MCF 10A (cell line): Measurements from ENCODE around the gene RSPRY1. TPM values are rescaled to one million over a fixed set of nuclear protein-coding genes. Genes with fewer than 3 reads are reported as not detected.

Source experiments
- BruUV-seq: library from RNA; stranded (reverse); fragments of 400-500 nt; replicated peaks from 2 replicates; lab custom pipeline; 2021; lab: Mats Ljungman, UMichigan
- CTCF ChIA-PET: fragments of 300-600 bp; sonication (Branson Sonifier 250); formaldehyde crosslinking; extraction: SDS; loops from one replicate; lab custom pipeline; 2021; ENCODE audit warnings: antibody characterized with exemption, inconsistent platforms; lab: Yijun Ruan, JAX
- POLR2A ChIA-PET: fragments of 300-600, 350-650 bp; sonication (Branson Sonifier 250); formaldehyde crosslinking; extraction: SDS; loops from one replicate; lab custom pipeline; 2020; ENCODE audit warnings: antibody characterized with exemption, inconsistent platforms; lab: Yijun Ruan, JAX
- DNase-seq: peaks from one replicate; pipeline ENCODE4 v3.0.0-alpha.2; 2018; ENCODE audit not compliant: unreplicated experiment
- H3K27ac Mint-ChIP-seq: one replicate; pipeline ENCODE4 v1.8.0; 2022; ENCODE audit warnings: mild to moderate bottlenecking, low read depth, mixed read lengths; ENCODE audit not compliant: unreplicated experiment
- H3K27me3 Mint-ChIP-seq: one replicate; pipeline ENCODE4 v1.8.0; 2022; ENCODE audit warnings: mixed read lengths; ENCODE audit not compliant: insufficient read depth, unreplicated experiment
- H3K36me3 Mint-ChIP-seq: one replicate; pipeline ENCODE4 v1.8.0; 2022; ENCODE audit warnings: mild to moderate bottlenecking, moderate library complexity, mixed read lengths; ENCODE audit not compliant: insufficient read depth, unreplicated experiment
- H3K4me1 Mint-ChIP-seq: one replicate; pipeline ENCODE4 v1.8.0; 2022; ENCODE audit warnings: mixed read lengths; ENCODE audit not compliant: insufficient read depth, unreplicated experiment
- H3K4me3 Mint-ChIP-seq: one replicate; pipeline ENCODE4 v1.8.0; 2022; ENCODE audit warnings: mild to moderate bottlenecking, moderate library complexity, mixed read lengths; ENCODE audit not compliant: unreplicated experiment
- H3K9me3 Mint-ChIP-seq: one replicate; pipeline ENCODE4 v1.8.0; 2022; ENCODE audit warnings: mixed read lengths; ENCODE audit not compliant: unreplicated experiment
- intact Hi-C: fragments of 100-400 bp; cut with micrococcal nuclease; formaldehyde crosslinking; loops from 2 replicates; pipeline ENCODE4 v1.14.1; 2022
- total RNA-seq: library from RNA; stranded (reverse); gene quantifications from 2 replicates; pipeline ENCODE4 v1.2.3, GENCODE V29; 2022
- TF ChIP-seq, protein P1 (sequence below): fragments of 200-600 bp; IDR thresholded peaks from one replicate; pipeline ENCODE4 v1.8.0; 2022; ENCODE audit warnings: antibody characterized with exemption, mild to moderate bottlenecking; ENCODE audit not compliant: unreplicated experiment

The RSPRY1 gene
- total RNA-seq, 1 experiment from 2014 or later, result 55.9 TPM

DNA sequence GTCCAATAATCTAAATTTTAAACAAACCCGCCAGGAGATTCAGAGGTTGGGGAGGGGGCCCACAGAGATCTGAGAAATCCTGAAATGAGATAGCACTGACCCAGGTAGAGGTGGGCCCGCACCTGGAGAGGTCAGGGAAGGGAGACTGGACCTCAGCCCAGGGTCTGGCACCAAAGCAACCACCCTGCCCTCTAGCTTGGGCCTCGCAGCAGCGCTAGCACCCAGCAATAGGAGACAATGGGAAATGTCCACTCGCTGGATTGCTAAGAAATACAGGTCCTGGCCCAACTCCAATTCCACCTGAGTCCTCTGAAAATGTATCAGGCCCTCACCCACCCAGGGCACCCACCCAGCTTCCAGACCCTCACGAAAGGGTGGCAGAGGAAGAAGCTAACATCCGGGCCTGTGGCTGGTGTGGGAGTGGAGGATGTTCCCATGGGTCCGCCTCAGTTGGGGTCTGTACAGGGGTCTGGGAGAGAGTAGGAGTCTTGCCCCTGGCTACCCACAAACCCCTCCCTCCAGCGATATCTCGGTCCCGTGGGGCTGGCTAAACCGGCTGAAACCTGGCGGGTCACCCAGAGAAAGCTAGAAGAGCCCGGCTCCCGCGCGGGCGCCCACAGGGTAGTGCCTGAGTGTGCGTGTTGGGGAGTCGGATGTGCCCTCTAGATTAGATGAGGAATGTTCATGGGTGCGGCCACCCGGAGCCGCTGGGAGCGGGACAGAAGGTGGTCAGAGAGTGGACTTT, 97.3 kb downstream of the RSPRY1 start:
- CTCF ChIA-PET, result interaction anchor here (1.0 kb wide), 1 partner anchor 134 kb away, joined by 4 read pairs; no protein-coding TSS in a partner anchor
- intact Hi-C loops, result no loop called here
- Mint-ChIP-seq H3K9me3 (no peaks in the 10 kb centered on the region), H3K27me3 (no peaks in the 10 kb centered on the region), H3K27ac (no peak overlapping the region), H3K4me3 (peak overlapping the region; percentile 72), H3K4me1 (peaks cover 34% of the 10 kb centered on the region), H3K36me3 (no peaks in the 10 kb centered on the region)
- POLR2A ChIA-PET, result interaction anchor here (0.6 to 1.0 kb wide), 2 partner anchors 17 to 222 kb away, joined by 3 to 4 read pairs; no protein-coding TSS in a partner anchor
- TF ChIP-seq, protein P1, sequence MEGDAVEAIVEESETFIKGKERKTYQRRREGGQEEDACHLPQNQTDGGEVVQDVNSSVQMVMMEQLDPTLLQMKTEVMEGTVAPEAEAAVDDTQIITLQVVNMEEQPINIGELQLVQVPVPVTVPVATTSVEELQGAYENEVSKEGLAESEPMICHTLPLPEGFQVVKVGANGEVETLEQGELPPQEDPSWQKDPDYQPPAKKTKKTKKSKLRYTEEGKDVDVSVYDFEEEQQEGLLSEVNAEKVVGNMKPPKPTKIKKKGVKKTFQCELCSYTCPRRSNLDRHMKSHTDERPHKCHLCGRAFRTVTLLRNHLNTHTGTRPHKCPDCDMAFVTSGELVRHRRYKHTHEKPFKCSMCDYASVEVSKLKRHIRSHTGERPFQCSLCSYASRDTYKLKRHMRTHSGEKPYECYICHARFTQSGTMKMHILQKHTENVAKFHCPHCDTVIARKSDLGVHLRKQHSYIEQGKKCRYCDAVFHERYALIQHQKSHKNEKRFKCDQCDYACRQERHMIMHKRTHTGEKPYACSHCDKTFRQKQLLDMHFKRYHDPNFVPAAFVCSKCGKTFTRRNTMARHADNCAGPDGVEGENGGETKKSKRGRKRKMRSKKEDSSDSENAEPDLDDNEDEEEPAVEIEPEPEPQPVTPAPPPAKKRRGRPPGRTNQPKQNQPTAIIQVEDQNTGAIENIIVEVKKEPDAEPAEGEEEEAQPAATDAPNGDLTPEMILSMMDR, result no peak
- no peak for DNase-seq
- BruUV-seq, result no TSS peak

DNA sequence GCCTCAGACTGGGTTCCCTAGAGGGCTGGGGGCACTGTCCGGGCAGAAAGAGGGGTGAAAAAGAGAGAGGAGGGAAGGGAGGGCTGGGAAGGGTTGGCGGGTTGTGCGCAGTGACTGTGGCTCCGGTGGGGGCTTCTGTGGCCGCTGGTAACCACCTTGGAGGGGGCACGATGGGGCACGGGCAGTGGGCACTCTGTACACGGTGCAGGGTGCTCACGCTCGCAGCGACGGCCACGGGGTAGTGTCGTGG, 97.8 kb downstream of the RSPRY1 start:
- peak overlapping the region; percentile 72 for H3K4me3 Mint-ChIP-seq
- ChIA-PET CTCF (no interaction called here), POLR2A (interaction anchor here (0.6 kb wide), 1 partner anchor 221 kb away, joined by 3 read pairs; no protein-coding TSS in a partner anchor)
- peaks cover 34% of the 10 kb centered on the region for H3K4me1 Mint-ChIP-seq
- no peaks in the 10 kb centered on the region for H3K27me3 Mint-ChIP-seq
- no peaks in the 10 kb centered on the region for H3K9me3 Mint-ChIP-seq
- no peaks in the 10 kb centered on the region for H3K36me3 Mint-ChIP-seq
- H3K27ac Mint-ChIP-seq, result no peak overlapping the region
- BruUV-seq, result no TSS peak
- no peak for DNase-seq
- TF ChIP-seq, protein P1, result no peak
- intact Hi-C loops, result no loop called here

DNA sequence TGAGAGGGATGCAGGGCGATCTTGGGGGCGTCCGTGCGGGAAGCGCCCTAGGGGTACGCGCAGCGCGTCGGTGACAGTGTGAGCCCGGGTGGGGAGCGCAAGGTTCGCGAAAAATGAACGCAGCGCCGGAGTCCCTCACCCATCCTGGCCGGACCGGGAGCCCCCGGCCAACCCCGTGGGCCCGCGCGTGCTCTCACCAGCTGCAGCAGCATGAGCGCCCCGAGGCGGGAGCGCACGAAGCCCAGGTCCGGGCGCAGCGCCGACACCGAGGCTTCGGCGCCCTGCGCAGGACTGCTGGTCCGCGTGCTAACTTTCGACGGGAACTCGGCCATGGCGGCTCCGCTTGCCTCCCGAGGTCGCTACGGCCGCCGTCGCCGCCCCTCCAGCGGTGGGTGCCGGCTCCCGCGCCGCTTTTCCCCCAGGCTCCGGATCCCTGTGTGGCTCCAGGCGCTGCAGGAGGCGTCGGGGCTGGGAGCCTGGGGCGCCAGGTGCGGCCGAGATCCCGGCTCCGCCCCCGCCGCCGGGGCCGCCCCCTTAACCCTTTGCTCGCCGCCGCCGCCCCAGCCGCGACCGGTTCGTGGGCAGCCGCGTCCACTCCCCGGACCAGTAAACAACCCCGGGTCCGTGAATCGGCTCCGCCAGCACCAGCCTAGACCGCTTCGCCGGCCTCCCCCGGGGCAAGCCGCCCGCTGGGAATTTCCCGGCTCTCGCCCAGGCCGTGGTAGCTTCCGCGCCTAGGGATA, 98.3 kb downstream of the RSPRY1 start, which contains the start of gene PLLP:
TSS of gene PLLP (minus strand) at position 464 of the 743 bp plus-strand sequence. CDS start at position 332, 132 bp downstream.
- Mint-ChIP-seq H3K27ac (no peak within 1 kb of the TSS), H3K36me3 (no peaks in the 10 kb centered on the region), H3K4me3 (peak within 1 kb of the TSS; percentile 72), H3K27me3 (no peaks in the 10 kb centered on the region), H3K4me1 (peaks cover 34% of the 10 kb centered on the region), H3K9me3 (no peaks in the 10 kb centered on the region)
- TF ChIP-seq, protein P1, result no peak
- CTCF ChIA-PET, result no interaction called here
- no TSS peak for BruUV-seq
- POLR2A ChIA-PET, result interaction anchor here (0.6 to 0.7 kb wide), 3 partner anchors 40 to 221 kb away, joined by 3 read pairs; no protein-coding TSS in a partner anchor
- intact Hi-C loops, result no loop called here
- peak; percentile 37 for DNase-seq

DNA sequence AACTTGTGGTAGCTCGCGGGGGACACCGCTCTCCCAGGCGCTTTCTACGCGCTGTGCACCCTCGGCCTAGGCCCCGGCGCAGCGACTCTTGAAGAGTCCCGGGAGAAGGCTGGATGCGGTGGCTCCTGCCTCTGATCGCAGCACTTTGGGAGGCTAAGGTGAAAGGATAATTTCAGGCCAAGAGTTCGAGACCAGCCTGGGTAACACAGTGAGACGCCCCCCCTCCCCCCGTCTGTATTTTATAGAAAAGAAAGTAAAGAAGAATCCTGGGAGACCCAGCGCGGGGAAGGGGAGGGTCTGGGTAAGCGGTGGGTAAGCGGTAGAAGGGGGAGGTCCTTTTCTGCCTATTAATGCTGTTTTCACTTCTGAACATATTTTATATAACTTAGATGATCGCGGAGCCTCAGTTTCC, 98.8 kb downstream of the RSPRY1 start:
- H3K27me3 Mint-ChIP-seq, result no peaks in the 10 kb centered on the region
- H3K9me3 Mint-ChIP-seq, result no peaks in the 10 kb centered on the region
- ChIA-PET CTCF (no interaction called here), POLR2A (interaction anchor here (0.6 to 0.7 kb wide), 2 partner anchors 41 to 115 kb away, joined by 3 read pairs; no protein-coding TSS in a partner anchor)
- TF ChIP-seq, protein P1, result no peak
- peak overlapping the region; percentile 65 for H3K4me3 Mint-ChIP-seq
- peaks cover 32% of the 10 kb centered on the region for H3K4me1 Mint-ChIP-seq
- intact Hi-C loops, result no loop called here
- peak; percentile 27 for DNase-seq
- H3K36me3 Mint-ChIP-seq, result no peaks in the 10 kb centered on the region
- no TSS peak for BruUV-seq
- no peak overlapping the region for H3K27ac Mint-ChIP-seq
